ENCODE measurements around the gene CFAP54.
"Not testable (repeated sequence)": the region's sequence is repeated elsewhere in the genome, so short reads cannot be mapped to it uniquely, and the experiment has no call there.

The CFAP54 gene

GRCh38 chr12:96473394-96474093, 15.8 kb upstream of the CFAP54 start:
- no peak for DNase-seq (ENCODE audit: low spot score)

GRCh38 chr12:96474206-96474605, 15.2 kb upstream of the CFAP54 start:
- no peak for DNase-seq (ENCODE audit: low spot score)

- DNase-seq (ENCODE audit: low spot score): no peak
Observed at GRCh38 chr12:96478011-96478410, 11.4 kb upstream of the CFAP54 start.

- DNase-seq (ENCODE audit: low spot score): no peak
Observed at GRCh38 chr12:96482086-96482485, 7.3 kb upstream of the CFAP54 start.

GRCh38 chr12:96483116-96483515, 6.3 kb upstream of the CFAP54 start:
- DNase-seq (ENCODE audit: low spot score): no peak

- no peak for DNase-seq (ENCODE audit: low spot score)
Observed at GRCh38 chr12:96486751-96487613, 2.4 kb upstream of the CFAP54 start.

GRCh38 chr12:96487634-96488033, 1.7 kb upstream of the CFAP54 start:
- no peak for DNase-seq (ENCODE audit: low spot score)

GRCh38 chr12:96493106-96493505, 3.7 kb downstream of the CFAP54 start:
- no peak for DNase-seq (ENCODE audit: low spot score)

GRCh38 chr12:96494154-96494553, 4.8 kb downstream of the CFAP54 start:
- DNase-seq (ENCODE audit: low spot score): not testable (repeated sequence)

GRCh38 chr12:96495155-96495554, 5.8 kb downstream of the CFAP54 start:
- DNase-seq (ENCODE audit: low spot score): no peak

- no peak for DNase-seq (ENCODE audit: low spot score)
Observed at GRCh38 chr12:96495841-96496545, 6.6 kb downstream of the CFAP54 start.

- DNase-seq (ENCODE audit: low spot score): no peak
Observed at GRCh38 chr12:96496944-96497343, 7.6 kb downstream of the CFAP54 start.

- no peak for DNase-seq (ENCODE audit: low spot score)
Observed at GRCh38 chr12:96497855-96498254, 8.5 kb downstream of the CFAP54 start.

- peak; percentile 16 for DNase-seq (ENCODE audit: low spot score)
Observed at GRCh38 chr12:96500693-96501092, 11.3 kb downstream of the CFAP54 start.

- DNase-seq (ENCODE audit: low spot score): no peak
Observed at GRCh38 chr12:96501133-96501761, 11.9 kb downstream of the CFAP54 start.

GRCh38 chr12:96501908-96502307, 12.5 kb downstream of the CFAP54 start:
- no peak for DNase-seq (ENCODE audit: low spot score)

GRCh38 chr12:96502477-96502876, 13.1 kb downstream of the CFAP54 start:
- no peak for DNase-seq (ENCODE audit: low spot score)

- DNase-seq (ENCODE audit: low spot score): no peak
Observed at GRCh38 chr12:96502949-96503532, 13.7 kb downstream of the CFAP54 start.

- no peak for DNase-seq (ENCODE audit: low spot score)
Observed at GRCh38 chr12:96503976-96504375, 14.6 kb downstream of the CFAP54 start.

GRCh38 chr12:96506776-96507175, 17.4 kb downstream of the CFAP54 start:
- no peak for DNase-seq (ENCODE audit: low spot score)

- DNase-seq (ENCODE audit: low spot score): no peak
Observed at GRCh38 chr12:96510306-96510764, 21.0 kb downstream of the CFAP54 start.

- DNase-seq (ENCODE audit: low spot score): no peak
Observed at GRCh38 chr12:96513166-96513565, 23.8 kb downstream of the CFAP54 start.
